Inflammatory macrophage (primary cell): ENCODE measurements around the gene MIDN.

Experiments
- DNase-seq, 2 donors: peaks; one replicate each; pipeline ENCODE4 v3.0.0-alpha.2; 2020 to 2022

MIDN gene

DNA sequence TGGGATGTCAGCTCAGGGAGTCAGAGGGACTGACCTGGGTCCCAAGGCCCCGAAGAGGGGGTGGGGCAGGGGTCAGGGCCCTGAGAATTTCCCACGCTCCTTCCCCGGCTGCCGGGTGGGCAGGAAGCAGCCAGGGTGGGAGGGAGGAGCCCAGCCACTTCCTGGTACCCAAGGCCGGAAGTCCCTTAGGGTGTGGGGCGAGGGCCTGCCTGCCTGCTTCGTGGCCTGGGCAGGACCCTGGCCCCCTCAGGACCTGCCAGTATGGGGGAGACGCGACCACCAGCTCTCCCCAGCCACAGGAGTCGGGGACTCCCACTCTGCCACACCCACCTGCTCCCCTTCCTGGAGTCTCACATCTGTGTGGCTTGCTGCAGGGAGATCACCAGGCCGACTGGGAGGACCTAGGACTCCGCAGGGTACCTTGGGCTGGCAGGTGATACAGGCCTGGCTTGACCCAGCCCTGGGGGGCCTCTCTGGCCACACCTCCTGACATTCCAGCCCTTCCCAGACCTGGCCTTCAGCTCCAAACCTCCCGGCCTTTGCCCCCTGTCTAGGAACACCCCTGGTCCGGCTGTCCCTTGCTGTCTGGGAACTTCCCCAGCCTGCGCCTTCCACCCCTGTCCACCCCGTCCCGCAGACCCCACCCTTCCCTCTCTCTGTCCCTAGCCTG, 11.0 kb downstream of the MIDN start:
- peak; percentile 54 to 66 for DNase-seq

DNA sequence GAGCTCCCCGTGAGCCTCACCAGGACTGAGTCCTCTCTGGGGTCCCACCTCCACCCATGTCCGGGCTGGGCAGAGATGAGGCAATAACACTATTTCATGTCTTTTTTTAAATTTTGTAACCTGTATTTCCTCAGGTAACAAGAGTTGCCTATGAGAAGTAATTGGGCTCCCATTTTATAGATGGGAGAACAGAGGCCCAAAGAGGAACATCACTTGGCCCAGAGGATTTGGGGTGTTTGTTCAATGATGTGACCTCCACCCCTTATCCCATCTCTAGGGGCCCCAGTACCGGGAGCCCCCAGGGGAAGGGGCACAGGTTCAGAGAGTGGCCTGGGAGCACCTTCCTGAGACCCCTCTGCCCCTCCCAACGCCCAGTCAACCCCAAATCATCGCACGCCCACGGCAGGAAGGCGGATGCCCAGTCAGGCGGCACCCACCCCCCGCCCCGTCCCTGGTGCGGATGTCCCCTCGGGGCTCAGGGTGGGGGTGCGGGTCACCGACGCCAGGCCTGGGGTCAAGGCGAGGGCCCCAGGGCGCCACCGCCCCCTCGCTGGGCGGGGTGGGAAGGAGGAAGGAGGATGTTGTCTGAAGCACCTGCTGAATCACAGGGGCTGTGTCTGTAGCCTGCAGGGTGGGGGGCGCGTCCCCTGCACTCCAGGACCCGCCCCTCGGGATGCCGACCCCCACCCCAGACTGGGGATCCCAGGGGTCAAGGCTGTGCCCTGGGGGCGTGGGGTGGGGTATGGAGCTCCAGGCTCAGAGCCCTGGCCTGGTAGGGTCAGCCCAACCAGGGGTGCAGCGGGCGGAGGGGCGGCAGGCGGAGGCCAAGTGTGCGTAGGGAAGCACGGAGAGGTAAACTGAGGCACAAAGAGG, 11.7 kb downstream of the MIDN start:
- DNase-seq = peak; percentile 52 to 76

DNA sequence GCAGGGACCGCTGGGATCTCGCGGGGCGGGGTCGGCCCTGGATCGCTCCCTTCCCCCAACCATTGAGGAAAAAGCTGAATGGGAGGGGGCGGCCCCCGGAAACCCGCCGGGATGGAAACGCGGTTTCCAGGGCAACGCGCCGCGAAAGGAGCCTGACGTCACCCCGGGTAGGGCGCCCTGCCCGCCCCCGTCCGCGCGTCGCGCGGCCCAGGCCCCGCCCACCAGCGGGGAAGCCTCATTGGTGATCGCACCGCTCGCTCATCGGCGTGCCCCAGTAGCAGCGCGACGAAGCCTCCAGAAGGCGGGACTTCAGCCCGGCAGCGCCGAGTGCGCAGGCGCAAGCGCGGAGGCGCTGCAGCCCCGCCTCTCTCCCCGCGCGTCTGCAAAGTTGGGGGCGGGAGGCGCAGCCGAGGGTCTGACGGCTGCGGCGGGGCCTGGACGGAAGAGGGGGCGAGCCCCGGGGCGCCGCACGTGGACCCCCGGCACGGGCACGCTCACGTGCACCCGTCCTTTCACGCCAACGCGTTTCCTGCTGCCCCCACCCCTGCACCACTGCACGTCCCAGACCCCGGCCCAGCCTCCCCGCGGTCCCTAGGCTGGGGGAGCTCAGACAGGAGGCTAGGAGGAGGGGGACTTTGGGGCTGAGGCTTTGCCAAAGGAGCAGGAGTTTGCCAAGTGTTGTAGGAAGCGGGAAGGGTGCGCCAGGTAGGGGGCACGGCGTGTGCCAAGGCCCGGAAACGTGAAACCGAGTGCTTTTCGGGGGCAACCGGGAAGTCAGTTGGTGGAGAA, 12.6 kb downstream of the MIDN start:
- DNase-seq = peak; percentile 98 to 99

DNA sequence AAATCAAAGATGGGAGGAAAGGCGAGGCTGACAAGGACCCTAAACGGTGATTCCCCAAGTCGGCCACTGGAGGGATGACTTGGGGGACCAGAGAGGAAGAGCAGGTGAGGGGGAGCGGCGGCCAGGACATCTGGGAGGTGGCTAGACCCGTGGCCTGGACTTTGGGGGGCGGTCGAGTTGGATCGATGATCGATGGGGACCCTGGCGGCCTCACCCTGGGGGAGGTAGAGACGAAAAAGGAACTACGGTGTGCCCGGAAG, 13.1 kb downstream of the MIDN start:
- DNase-seq = no peak

DNA sequence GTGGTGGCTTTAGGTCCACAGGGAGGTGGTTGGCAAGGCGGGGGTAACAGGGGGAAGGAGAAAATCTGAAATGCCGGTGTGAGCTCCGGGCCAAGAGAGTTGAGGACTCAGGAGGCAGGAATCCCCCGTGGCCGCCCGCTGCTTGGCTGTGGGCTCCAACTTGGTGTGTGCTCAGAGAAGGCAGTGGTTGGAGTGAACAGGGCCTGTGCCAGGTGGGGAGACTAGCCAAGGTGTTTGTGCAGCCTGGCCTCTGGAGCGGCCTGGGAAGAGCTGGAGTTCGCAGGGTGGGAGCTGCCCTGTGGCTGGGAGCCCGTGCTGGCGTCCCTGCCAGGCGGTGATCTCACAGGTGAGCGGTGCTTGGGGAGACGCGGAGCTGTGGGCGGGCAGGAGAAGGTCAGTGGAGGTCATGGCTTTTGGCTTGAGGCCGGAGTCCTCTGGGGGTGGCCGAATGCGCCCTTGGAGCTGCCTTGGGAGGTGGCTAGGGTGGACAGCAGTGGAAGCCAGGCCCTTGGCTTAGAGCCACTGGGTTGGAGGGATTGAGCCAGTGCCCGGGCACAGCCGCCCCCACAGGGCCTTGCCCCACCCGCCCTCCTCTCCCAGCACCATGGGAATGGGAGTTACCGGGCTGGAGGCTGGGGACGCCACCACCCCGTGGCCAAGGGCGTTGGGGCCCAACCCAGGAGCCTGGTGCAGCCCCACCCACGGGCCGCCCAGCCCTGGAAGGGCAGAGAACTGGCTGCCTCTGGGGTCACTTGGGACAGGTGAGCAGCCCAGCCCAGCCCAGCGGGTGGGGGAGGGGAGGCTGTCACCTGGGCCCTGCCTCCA, 13.6 kb downstream of the MIDN start:
- peak in 1 of 2 donors; percentile 27 for DNase-seq

DNA sequence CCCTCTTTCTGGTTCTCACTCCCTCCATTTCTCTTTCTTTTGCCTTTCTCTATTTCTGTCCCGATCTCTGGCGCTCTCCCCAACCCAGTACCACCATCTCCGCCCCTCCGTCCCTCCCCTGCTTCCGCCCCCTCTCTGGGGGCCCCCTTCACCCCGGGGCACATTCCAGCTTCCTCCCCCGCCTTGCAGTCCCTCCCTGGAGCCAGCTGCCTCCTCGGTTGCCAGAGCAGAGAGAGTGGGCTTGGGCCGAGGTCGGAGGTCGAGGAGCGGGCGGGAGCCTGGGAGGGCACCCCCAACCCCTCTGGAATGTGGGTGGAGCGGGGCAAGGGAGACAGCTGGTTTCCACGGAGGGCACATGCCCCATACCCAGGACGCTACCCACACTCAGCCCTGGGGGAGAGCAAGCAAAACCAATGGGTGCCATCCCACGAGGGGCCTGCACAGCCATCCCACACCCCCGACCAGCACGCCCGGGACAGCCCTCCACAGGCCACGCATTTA, 14.3 kb downstream of the MIDN start:
- no peak for DNase-seq

DNA sequence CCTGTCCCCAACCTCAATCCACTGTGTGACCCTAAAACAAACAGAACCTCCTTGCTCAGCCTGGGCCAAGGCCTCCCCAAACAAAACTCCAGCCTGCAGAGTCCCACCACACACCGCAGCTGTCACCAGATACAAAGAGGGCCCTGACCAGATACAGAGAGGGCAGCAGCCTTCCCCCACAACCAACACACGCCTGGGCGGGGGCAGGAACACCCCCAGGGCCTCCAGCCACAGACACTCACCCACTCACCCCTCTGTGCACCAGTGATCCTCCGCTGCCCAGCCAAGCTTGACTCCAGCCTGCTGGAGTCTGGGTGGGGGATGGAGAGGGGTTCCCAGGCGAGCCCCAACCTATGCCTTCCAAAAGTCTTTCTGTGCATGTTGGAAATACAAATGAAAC, 14.8 kb downstream of the MIDN start:
- DNase-seq = no peak

DNA sequence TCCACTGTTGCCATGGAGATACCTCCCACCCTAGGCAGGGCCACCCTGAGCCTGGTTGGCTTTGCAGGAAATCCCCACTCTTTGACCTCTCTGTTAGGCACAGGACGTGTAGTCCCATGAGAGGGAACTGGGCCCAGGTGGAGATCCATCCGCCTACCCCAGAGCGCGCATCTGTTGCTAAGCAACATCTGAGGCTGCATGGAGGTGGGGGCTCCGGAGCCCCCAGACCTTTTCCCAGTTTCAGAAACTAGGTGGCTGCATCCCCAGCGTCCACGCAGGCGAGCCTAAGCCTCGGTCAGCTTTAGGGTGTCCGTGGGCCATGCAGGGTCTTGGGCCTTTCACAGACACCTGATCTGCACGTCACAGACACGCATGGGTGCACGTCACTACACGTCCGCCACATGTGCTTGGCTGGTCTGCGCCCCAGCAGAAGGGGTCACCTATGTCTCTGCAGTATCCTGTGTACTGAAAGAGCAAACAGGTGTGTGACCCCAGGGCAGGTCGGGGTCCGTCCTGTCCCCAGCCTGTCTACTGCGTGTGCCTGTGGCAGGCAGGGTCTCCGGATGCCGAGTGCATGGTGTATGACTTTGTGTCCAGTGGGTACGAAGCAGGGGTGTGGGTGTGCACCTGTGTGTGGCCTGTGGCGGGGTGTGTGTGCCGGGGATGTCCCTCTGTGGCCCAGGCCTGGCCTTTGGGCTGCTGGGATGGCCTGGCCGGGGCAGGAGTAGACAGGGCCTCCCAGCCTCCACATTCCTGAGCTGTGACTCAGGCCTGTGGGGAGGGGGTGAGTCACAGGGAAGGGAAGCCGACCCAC, 16.6 kb downstream of the MIDN start:
- peak in 1 of 2 donors; percentile 55 for DNase-seq

DNA sequence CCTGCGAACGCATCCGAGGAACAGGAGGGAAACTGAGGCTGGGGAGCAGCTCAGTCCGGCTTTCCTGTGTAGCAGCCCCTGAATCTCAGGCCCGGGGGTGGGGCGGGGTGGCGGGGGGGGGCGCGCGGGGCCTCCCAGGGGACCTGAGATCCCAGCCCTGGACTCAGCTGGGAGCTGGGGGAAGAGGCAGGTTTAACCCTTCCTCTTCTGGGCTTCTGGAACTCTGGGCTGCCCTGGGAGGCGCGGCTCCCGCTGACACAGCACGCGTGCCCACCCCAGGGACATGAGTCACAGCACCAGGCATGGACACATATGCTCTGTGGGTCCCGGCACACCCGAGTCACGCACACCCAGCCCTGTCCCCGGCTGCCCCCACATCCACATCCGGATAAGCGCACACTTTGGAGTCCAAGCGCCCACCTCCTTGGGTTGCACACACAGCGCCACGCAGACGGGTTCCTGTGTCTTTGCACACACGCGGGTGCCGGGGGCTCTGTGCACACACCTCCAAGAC, 17.3 kb downstream of the MIDN start:
- DNase-seq = peak; percentile 80 to 92

DNA sequence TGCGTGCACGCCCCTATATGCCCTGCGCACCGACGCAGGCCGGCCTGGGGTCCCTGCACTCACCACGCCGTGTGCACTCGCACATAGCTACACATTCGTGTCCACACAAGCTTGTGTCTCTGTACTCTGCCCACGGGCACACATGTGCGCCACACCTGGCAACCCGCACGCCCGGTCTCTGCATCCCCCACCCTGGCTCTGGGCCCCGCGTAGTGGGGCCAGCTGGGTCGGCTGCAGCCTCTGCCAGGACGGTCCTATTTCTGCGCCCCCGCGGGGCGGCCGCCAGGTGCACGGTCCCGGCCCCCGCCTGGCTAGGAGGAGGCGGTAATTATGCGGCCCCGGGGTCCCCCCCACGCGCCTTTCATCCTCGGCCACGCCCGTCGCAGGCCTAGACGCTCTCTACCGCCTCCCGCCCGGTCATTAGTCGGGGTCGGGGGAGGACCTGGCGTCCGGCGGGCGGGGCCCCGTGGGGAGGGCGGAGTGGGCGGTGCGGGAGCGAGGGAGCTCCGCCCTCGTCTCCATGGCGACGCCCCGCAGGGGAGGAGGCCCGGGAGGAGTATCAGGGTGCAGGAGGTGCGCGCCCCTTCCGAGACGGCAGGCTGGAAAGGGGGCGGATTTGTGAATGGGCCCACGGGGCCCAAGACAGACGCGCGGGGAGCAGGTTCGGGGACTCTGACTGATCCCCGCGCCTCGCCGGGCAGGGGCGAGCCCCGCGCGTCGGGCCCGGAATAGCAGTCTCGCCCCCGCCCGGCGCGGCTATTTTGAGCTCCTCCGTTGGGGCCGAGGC, 17.9 kb downstream of the MIDN start:
- peak; percentile 88 to 92 for DNase-seq

DNA sequence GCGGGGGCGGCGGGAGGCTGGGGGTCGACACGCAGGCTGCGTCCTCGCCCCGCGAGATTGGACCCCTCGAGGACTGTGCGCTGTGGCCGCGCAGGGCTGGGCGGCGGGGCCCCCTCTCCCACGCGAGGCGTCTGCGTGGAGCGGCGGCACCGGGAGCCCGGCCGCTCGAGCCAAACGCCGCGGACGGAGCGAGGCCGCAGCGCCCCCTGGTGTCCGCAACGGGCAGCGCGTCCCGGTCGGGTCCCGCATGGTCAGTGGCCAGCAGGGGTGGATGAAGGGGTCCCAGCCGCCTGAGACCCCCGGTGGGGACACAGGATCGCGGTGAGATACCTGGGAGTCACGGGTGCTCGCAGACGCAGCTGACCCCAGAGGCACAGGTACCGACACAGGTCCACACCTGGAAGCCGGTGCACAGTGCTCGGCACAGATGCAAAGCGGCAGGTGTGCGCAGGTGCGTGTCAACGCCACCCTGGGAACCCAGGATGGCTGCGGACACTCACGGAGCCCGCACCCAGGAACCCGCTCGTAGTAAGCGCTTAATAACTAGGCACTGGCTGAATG, 18.6 kb downstream of the MIDN start:
- peak; percentile 73 to 78 for DNase-seq

DNA sequence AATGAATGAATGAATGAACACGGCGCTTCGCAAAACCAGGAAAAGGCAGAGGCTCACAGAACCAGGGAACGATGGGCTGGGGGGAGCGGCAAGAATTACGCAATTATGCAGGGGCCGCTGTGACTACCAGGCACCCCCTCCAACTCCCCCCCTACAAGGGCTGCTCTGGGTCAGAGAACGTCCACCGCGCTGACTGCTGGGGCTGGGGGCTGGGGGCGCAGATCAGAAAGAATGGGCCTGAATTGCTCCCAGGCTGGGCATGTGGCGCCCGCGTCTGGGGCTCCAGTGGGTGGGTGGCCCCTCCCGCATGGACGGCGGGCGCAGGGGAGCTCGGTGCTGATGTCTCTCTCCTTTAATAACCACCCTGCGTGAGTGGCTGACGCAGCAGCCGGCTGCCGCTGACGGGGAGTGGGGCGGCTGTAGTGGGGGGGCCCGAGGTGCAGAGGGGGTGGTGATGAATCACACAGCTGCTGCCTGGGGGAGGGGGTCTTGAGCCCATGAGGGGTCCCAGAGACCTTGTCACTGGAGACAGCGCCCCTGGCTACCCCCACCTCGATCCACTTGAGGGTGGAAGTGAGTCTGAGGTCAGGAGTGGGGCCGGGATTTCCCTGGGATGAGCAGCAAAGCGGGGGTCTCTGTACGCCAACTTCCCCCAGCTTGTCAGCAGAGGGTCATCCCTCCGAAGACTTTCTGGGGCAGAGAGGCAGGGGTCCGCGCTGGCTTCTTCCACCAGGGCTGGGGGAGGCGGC, 19.3 kb downstream of the MIDN start:
- DNase-seq = peak in 1 of 2 donors; percentile 50

DNA sequence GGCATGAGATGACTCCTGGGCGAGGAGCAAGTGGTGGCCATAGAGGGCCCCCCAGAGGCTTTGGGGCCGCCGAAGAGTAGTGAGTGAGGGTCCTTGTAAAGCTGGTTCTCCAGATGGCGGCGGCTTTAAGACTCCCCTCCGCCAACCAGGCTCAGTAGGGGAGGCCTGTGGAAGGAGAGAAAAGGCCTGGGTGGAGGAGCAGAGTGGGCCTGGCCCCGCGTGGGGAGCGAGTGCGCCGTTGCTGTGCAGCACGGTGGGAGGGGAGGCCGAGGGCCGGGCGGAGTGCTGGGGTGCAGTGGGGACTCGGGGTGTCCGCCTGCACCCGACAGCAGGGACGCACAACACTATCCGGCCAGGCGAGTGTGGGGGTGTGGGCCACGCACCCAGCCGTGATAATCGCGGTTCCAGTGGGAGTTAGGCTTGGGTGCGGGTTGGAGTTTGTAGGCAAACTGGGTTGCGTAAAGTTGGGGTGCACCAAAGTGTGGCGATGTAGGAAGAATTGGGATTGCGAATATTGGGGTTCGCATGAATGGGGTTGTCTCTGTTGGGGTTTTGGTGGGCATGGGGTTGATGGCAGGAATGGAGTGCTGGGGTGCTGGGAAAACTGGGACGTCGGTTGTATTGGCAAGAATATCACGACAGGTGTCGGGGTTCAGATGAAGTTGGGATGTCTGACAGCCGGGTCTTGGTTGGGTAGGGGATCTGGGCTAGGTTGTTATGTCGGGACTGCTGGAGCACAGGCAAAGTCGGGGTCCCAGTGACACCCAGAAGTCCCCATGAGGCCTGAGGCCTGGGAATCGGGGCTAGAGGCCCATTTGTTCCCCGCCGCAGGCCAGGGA, 20.1 kb downstream of the MIDN start:
- DNase-seq = no peak

DNA sequence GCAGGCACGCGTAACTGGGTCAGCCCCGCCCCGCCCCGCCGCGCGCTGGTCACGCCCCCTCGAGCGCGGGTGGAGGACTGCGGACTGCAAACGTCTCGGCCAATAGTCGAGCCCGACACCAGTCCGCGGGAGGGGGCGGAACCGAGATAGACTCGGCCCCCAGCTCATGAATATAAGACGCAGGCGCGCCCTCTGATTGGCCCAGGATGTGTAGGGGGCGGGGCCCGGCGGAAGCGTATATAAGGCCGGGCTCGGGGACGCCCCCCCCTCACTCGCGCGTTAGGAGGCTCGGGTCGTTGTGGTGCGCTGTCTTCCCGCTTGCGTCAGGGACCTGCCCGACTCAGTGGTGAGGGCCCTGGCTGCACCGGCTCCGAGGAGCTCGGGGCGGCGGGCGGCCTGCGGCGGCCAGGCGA, 20.7 kb downstream of the MIDN start, which contains the start of gene CIRBP:
CIRBP (plus strand) TSS at position 268 of the 413 bp plus-strand sequence. CDS start 1,602 bp downstream, outside the sequence.
- peak; percentile 100 for DNase-seq

DNA sequence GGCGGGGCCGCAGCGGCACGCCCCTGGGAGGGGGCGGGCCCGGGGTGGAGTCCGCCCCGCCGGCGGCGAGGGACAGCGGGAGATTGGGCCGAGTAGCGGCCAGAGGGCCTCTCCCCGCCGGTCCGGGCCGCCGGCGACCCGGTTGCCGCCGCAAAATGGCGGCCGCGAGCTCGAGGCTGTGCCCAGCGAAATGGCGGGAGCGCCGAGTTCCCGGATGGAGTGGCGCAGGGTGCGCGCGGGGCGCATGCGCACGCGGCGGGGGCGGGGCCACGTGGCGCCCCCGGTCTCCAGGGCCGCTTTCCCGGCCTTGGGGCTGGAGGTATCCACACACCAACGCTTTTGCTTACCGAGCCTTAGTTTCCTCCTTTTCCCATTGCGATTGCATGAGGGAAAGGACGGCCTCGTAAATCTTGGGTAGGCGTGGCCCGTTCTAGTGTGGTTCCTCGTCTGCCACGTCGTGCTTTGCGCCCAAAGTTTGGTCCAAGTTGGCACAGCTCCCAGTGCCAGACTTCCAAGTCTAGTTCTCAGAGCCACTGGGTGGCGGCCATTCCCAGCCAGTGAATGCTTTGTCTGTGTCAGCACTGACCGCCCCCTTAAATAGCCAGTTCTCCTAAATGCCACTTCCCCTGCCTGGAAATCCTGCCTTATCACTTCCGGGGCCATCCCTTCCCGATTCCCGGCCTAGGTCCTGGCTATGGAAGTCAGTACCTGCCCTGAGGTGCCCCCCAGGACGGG, 21.3 kb downstream of the MIDN start:
- DNase-seq = peak; percentile 85 to 92

DNA sequence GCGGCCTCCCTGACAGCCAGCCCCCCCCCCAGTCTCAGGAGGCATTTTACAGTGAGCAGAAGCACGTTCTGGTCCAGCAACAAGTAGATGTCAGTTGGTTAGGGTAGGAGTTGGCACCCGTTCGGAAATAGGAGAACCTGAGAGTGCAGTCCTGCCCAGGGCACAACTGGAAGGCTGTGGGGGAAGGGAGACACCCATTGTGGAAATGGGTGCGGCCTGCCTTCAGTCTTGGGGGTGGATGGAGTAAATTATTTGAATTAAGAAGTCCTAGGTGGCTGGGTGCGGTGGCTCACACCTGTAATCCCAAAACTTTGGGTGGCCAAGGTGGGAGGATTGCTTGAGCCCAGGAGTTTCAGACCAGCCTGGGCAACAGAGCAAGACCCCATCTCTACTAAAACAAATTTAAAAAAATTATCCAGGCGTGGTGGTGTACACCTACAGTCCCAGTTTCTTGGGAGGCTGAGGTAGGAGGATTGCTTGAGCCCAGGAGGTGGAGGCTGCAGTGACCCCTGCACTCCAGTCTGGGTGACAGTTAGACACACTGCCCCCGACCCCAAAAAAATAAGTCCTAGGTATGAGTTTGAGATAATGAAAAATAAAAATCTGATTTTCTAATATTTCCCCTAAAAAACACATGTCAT, 21.9 kb downstream of the MIDN start:
- DNase-seq = peak; percentile 43 to 48
